ENCODE measurements around the gene RBM33. TPM values are rescaled to one million over a fixed set of nuclear protein-coding genes. Genes with fewer than 3 reads are reported as not detected.
"Not testable (repeated sequence)": the region's sequence is repeated elsewhere in the genome, so short reads cannot be mapped to it uniquely, and the experiment has no call there.

RBM33 gene
- total and polyA plus RNA-seq, 2 experiments from 2014 or later, result 10.5 to 36.0 TPM

- Histone ChIP-seq H3K9me2 (ENCODE audit: insufficient read depth) (no peaks in the 10 kb centered on the region), H3K9ac (no peak overlapping the region), H3K9me3 (ENCODE audit: low read depth) (no peaks in the 10 kb centered on the region), H3K4me2 (ENCODE audit: unreplicated experiment) (no peak overlapping the region), H3K4me1 (ENCODE audit: insufficient read depth) (no peaks in the 10 kb centered on the region), H4K20me1 (ENCODE audit: insufficient read depth) (no peaks in the 10 kb centered on the region), H3K36me3 (ENCODE audit: low read depth) (no peaks in the 10 kb centered on the region), H3K27me3 (replicated peaks; ENCODE audit: insufficient read depth) (no peaks in the 10 kb centered on the region), H3K4me3 (no peak overlapping the region), H3K27ac (no peak overlapping the region), H3K79me2 (ENCODE audit: insufficient read depth) (no peaks in the 10 kb centered on the region), H3F3A (ENCODE audit: insufficient read depth) (no peaks in the 10 kb centered on the region), H2AFZ (no peak overlapping the region)
- no peak for TF ChIP-seq EZH2 (IDR thresholded peaks at IDR 0.05; ENCODE audit: insufficient read depth, poor library complexity, severe bottlenecking)
- no peak for TF ChIP-seq EZH2phosphoT487 (IDR thresholded peaks at IDR 0.05; ENCODE audit: insufficient read depth, low read depth)
- no peak for DNase-seq
- in situ Hi-C loops (cut with MboI), result no loop called here
- 52 to 53% methylated on average over 9 of the region's 9 CpGs for WGBS, 2 experiments (ENCODE audit: low coverage in 1 of 2, low lambda C conversion rate in 2 of 2, missing lambda C conversion rate in 2 of 2)
These were observed 32.5 kb upstream of the RBM33 start for GRCh38 chr7:155611808-155612447.

- no peaks in the 10 kb centered on the region for H3K9me3 ChIP-seq (ENCODE audit: low read depth)
- H3K4me3 ChIP-seq, result no peak overlapping the region
- H3F3A ChIP-seq (ENCODE audit: insufficient read depth), result no peaks in the 10 kb centered on the region
- WGBS, 2 experiments (ENCODE audit: low coverage in 1 of 2, low lambda C conversion rate in 2 of 2, missing lambda C conversion rate in 2 of 2), result 57 to 59% methylated on average over 10 of the region's 10 CpGs
- no peaks in the 10 kb centered on the region for H3K9me2 ChIP-seq (ENCODE audit: insufficient read depth)
- no peak overlapping the region for H3K4me2 ChIP-seq (ENCODE audit: unreplicated experiment)
- no peaks in the 10 kb centered on the region for H3K4me1 ChIP-seq (ENCODE audit: insufficient read depth)
- no peak overlapping the region for H3K9ac ChIP-seq
- no peak overlapping the region for H2AFZ ChIP-seq
- in situ Hi-C loops (cut with MboI), result no loop called here
- H3K79me2 ChIP-seq (ENCODE audit: insufficient read depth), result no peaks in the 10 kb centered on the region
- DNase-seq, result no peak
- H3K27ac ChIP-seq, result no peak overlapping the region
- no peaks in the 10 kb centered on the region for H4K20me1 ChIP-seq (ENCODE audit: insufficient read depth)
- H3K36me3 ChIP-seq (ENCODE audit: low read depth), result no peaks in the 10 kb centered on the region
- no peak for TF ChIP-seq EZH2 (IDR thresholded peaks at IDR 0.05; ENCODE audit: insufficient read depth, poor library complexity, severe bottlenecking)
- TF ChIP-seq EZH2phosphoT487 (IDR thresholded peaks at IDR 0.05; ENCODE audit: insufficient read depth, low read depth), result no peak
- no peaks in the 10 kb centered on the region for H3K27me3 ChIP-seq (replicated peaks; ENCODE audit: insufficient read depth)
These were observed 31.8 kb upstream of the RBM33 start for GRCh38 chr7:155612658-155613057.

- H3K9me2 ChIP-seq (ENCODE audit: insufficient read depth); H2AFZ ChIP-seq; H3K27me3 ChIP-seq (replicated peaks; ENCODE audit: insufficient read depth); H3K36me3 ChIP-seq (ENCODE audit: low read depth); H3K27ac ChIP-seq; H3K4me1 ChIP-seq (ENCODE audit: insufficient read depth); H3K79me2 ChIP-seq (ENCODE audit: insufficient read depth); H3K9ac ChIP-seq; H3K4me3 ChIP-seq; DNase-seq; H3K9me3 ChIP-seq (ENCODE audit: low read depth); H3F3A ChIP-seq (ENCODE audit: insufficient read depth); H4K20me1 ChIP-seq (ENCODE audit: insufficient read depth); in situ Hi-C loops (cut with MboI); H3K4me2 ChIP-seq (ENCODE audit: unreplicated experiment): not testable (repeated sequence)
- 72 to 73% methylated on average over 6 of the region's 6 CpGs for WGBS, 2 experiments (ENCODE audit: low coverage in 1 of 2, low lambda C conversion rate in 2 of 2, missing lambda C conversion rate in 2 of 2)
These were observed 29.4 kb upstream of the RBM33 start for GRCh38 chr7:155615085-155615484.

GRCh38 chr7:155618708-155619633 is 25.5 kb upstream of the RBM33 start:
- Histone ChIP-seq H3F3A (ENCODE audit: insufficient read depth) (no peaks in the 10 kb centered on the region), H3K79me2 (ENCODE audit: insufficient read depth) (no peaks in the 10 kb centered on the region), H3K4me3 (no peak overlapping the region), H3K36me3 (ENCODE audit: low read depth) (no peaks in the 10 kb centered on the region), H3K4me2 (ENCODE audit: unreplicated experiment) (no peak overlapping the region), H3K27ac (no peak overlapping the region), H3K9me2 (ENCODE audit: insufficient read depth) (no peaks in the 10 kb centered on the region), H4K20me1 (ENCODE audit: insufficient read depth) (no peaks in the 10 kb centered on the region), H3K9ac (no peak overlapping the region), H3K9me3 (ENCODE audit: low read depth) (no peaks in the 10 kb centered on the region), H2AFZ (no peak overlapping the region), H3K27me3 (replicated peaks; ENCODE audit: insufficient read depth) (no peaks in the 10 kb centered on the region; the same call in 1 of the 2 replicates), H3K4me1 (ENCODE audit: insufficient read depth) (no peaks in the 10 kb centered on the region)
- TF ChIP-seq EZH2 (IDR thresholded peaks at IDR 0.05; ENCODE audit: insufficient read depth, poor library complexity, severe bottlenecking) (no peak), EZH2phosphoT487 (IDR thresholded peaks at IDR 0.05; ENCODE audit: insufficient read depth, low read depth) (no peak)
- DNase-seq, result peak; percentile 23
- WGBS, 2 experiments (ENCODE audit: low coverage in 1 of 2, low lambda C conversion rate in 2 of 2, missing lambda C conversion rate in 2 of 2), result 43 to 49% methylated on average over 16 of the region's 16 CpGs
- in situ Hi-C loops (cut with MboI), result no loop called here
